GM18873 (cell line): ENCODE data around the gene PWP1.
"Not testable (repeated sequence)": the region's sequence is repeated elsewhere in the genome, so short reads cannot be mapped to it uniquely, and the experiment has no call there.

Experiments
- ATAC-seq: cut with Tn5 transposase; IDR thresholded peaks from one replicate; pipeline ENCODE4 v1.9.1; 2021; ENCODE audit warnings: mild to moderate bottlenecking, moderate library complexity, moderate number of reproducible peaks; ENCODE audit not compliant: unreplicated experiment, low FRiP score

PWP1 gene

GRCh38 chr12:107667464-107667863 is 18.1 kb upstream of the PWP1 start:
- ATAC-seq, result no peak

- ATAC-seq, result no peak
Observed at GRCh38 chr12:107668320-107669098, 17.1 kb upstream of the PWP1 start.

GRCh38 chr12:107669946-107670345 is 15.7 kb upstream of the PWP1 start:
- ATAC-seq, result no peak

- ATAC-seq, result no peak
Observed at GRCh38 chr12:107670999-107671643, 14.5 kb upstream of the PWP1 start.

- ATAC-seq, result no peak
Observed at GRCh38 chr12:107677671-107678070, 7.9 kb upstream of the PWP1 start.

- no peak for ATAC-seq
Observed at GRCh38 chr12:107679336-107679735, 6.3 kb upstream of the PWP1 start.

- no peak for ATAC-seq
Observed at GRCh38 chr12:107681455-107681835, 4.2 kb upstream of the PWP1 start.

GRCh38 chr12:107681836-107682820 is 3.5 kb upstream of the PWP1 start:
- no peak for ATAC-seq

- ATAC-seq, result no peak
Observed at GRCh38 chr12:107684029-107684795, 1.4 kb upstream of the PWP1 start.

GRCh38 chr12:107684990-107685359 is 624 bp upstream of the PWP1 start:
- ATAC-seq, result no peak

- not testable (repeated sequence) for ATAC-seq
Observed at GRCh38 chr12:107695772-107696171, 10.2 kb downstream of the PWP1 start.

- ATAC-seq, result no peak
Observed at GRCh38 chr12:107702106-107702505, 16.5 kb downstream of the PWP1 start.

- ATAC-seq, result no peak
Observed at GRCh38 chr12:107704041-107704440, 18.4 kb downstream of the PWP1 start.

GRCh38 chr12:107705522-107705921 is 19.9 kb downstream of the PWP1 start:
- ATAC-seq, result not testable (repeated sequence)

GRCh38 chr12:107715780-107716179 is 30.2 kb downstream of the PWP1 start:
- ATAC-seq, result no peak

GRCh38 chr12:107718606-107719005 is 33.0 kb downstream of the PWP1 start:
- ATAC-seq, result no peak

GRCh38 chr12:107727327-107727726 is 41.7 kb downstream of the PWP1 start:
- ATAC-seq, result not testable (repeated sequence)

- ATAC-seq, result not testable (repeated sequence)
Observed at GRCh38 chr12:107727742-107728141, 42.1 kb downstream of the PWP1 start.

- no peak for ATAC-seq
Observed at GRCh38 chr12:107730618-107731341, 45.2 kb downstream of the PWP1 start.

GRCh38 chr12:107731366-107731765 is 45.8 kb downstream of the PWP1 start:
- ATAC-seq, result no peak
